ENCODE measurements around the gene CREG1. TPM values are rescaled to one million over a fixed set of nuclear protein-coding genes. Genes with fewer than 3 reads are reported as not detected.

CREG1 gene
- total and polyA plus RNA-seq, 2 of the 8 experiments (the other 6 are each of a cell fraction or from before 2014, with no cell fraction given): 29.8 to 30.1 TPM

DNA sequence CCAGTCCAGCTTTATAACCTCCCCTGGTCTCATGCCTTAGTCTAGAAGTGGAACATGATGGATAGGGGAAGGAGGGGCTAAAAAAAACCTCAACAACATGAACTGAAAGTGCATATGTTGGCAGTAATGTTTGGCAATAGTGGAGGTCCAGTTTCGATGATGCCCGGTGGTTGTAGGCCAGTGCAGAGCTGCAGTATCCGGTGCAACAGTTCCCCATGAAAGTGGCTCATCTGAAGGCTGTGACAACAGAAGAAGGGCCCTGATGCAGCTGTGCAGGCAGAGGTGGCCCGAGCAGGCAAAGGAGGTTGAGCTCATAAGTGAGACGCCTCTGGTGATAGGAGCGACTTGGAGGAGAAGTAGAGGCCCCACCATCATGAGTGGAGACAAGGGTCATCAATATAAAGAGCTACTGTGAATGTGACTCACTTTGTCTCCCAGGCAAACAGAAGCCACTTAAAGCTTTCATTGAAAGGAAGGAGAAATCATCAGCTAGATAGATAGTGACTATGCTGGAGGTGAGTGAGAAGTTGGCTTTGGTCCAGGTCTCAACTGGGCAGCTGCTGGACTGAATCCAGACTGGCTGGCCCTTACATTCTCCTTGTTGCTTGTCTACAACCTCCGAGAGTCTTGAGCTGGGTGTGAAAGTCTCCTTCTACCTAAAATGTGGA is 10.2 kb upstream of the CREG1 start:
- no peak for TF ChIP-seq SIRT6 (IDR thresholded peaks at IDR 0.05; ENCODE audit: low read length)
- TF ChIP-seq YY1 (IDR thresholded peaks at IDR 0.05; ENCODE audit: low read depth, low read length): no peak
- TF ChIP-seq NANOG (IDR thresholded peaks at IDR 0.05; ENCODE audit: insufficient read depth, low read depth, low read length, poor library complexity, severe bottlenecking): no peak
- TF ChIP-seq KDM4A (IDR thresholded peaks at IDR 0.05; ENCODE audit: low read depth, low read length, severe bottlenecking): no peak
- TF ChIP-seq CHD2 (IDR thresholded peaks at IDR 0.05; ENCODE audit: low read length): no peak
- no peak for TF ChIP-seq KDM5A (IDR thresholded peaks at IDR 0.05; ENCODE audit: low read length)
- no peak for TF ChIP-seq EZH2 (IDR thresholded peaks at IDR 0.05; ENCODE audit: low read depth, low read length, severe bottlenecking)
- Histone ChIP-seq H4K8ac (ENCODE audit: extremely low read depth, insufficient read depth, low read length) (no peak overlapping the region), H2BK15ac (ENCODE audit: low read length) (no peak overlapping the region), H2BK5ac (ENCODE audit: low read depth, low read length) (no peak overlapping the region), H3K23ac (ENCODE audit: insufficient read length) (no peak overlapping the region), H2AK5ac (ENCODE audit: low read depth, low read length) (no peak overlapping the region), H3K79me1 (ENCODE audit: low read depth, low read length) (no peaks in the 10 kb centered on the region), H4K91ac (replicated peaks; ENCODE audit: insufficient read length, low read length) (no peak overlapping the region), H3K23me2 (ENCODE audit: low read depth, low read length) (no peaks in the 10 kb centered on the region), H3K27ac (ENCODE audit: low read depth, low read length) (no peak overlapping the region), H3K18ac (ENCODE audit: extremely low read depth, low read length) (no peak overlapping the region; the same call in 1 of the 2 replicates), H2BK120ac (replicated peaks; ENCODE audit: low read depth, low read length) (no peak overlapping the region), H3K4me2 (ENCODE audit: insufficient read depth in 1 of 2, low read depth in 2 of 2, low read length in 2 of 2) (no peak overlapping the region), H3K56ac (replicated peaks; ENCODE audit: insufficient read length, low read depth, low read length) (no peak overlapping the region), H2AFZ (ENCODE audit: low read length) (no peak overlapping the region), H3K9ac (replicated peaks in 1 of 4; ENCODE audit: extremely low read depth in 1 of 4, low read depth in 3 of 4, low read length in 3 of 4) (no peak overlapping the region), H3K36me3 (ENCODE audit: control insufficient read depth in 2 of 4, insufficient read depth in 4 of 4, low read length in 3 of 4) (no peaks in the 10 kb centered on the region), H3K4me3 (ENCODE audit: extremely low read depth in 1 of 4, insufficient read depth in 2 of 4, low read depth in 3 of 4, low read length in 4 of 4) (no peak overlapping the region), H3K79me2 (ENCODE audit: control insufficient read depth in 1 of 2, insufficient read depth in 2 of 2, low read length in 2 of 2) (no peaks in the 10 kb centered on the region), H3K27me3 (replicated peaks in 1 of 4; ENCODE audit: control insufficient read depth in 3 of 4, extremely low read depth in 1 of 4, insufficient read depth in 3 of 4, low read length in 3 of 4) (no peaks in the 10 kb centered on the region), H2BK12ac (ENCODE audit: low read depth, low read length) (0 out of 2 replicates have a peak overlapping the region, but pooled peaks have one; percentile 10), H2BK20ac (ENCODE audit: low read length) (no peak overlapping the region; the same call in 1 of the 2 replicates), H4K20me1 (replicated peaks in 1 of 2; ENCODE audit: control insufficient read depth in 1 of 2, insufficient read depth in 2 of 2, low read length in 2 of 2) (no peaks in the 10 kb centered on the region), H4K5ac (ENCODE audit: insufficient read length, low read depth, low read length) (no peak overlapping the region), H3K4ac (replicated peaks; ENCODE audit: insufficient read length, low read depth, low read length) (no peak overlapping the region), H3K9me3 (ENCODE audit: insufficient read depth in 2 of 2, low read depth in 1 of 2, low read length in 1 of 2) (no peaks in the 10 kb centered on the region), H3K14ac (ENCODE audit: insufficient read length) (no peak overlapping the region), H3K4me1 (replicated peaks in 1 of 4; ENCODE audit: control insufficient read depth in 3 of 4, insufficient read depth in 4 of 4, low read length in 3 of 4) (no peaks in the 10 kb centered on the region)
- FAIRE-seq (no peak), DNase-seq (ENCODE audit: low read depth in 1 of 2, low spot score in 2 of 2) (no peak)
- ChIA-PET CTCF (ENCODE audit: partially characterized antibody) (interaction anchor here (1.0 to 5.4 kb wide), 10 partner anchors 7 to 124 kb away, joined by 3 to 38 read pairs (median 4); partner anchors contain the start of gene CREG1), POLR2A (ENCODE audit: partially characterized antibody) (interaction anchor here (0.8 to 4.9 kb wide), 2 partner anchors 11 to 78 kb away, joined by 3 to 32 read pairs; partner anchors contain the start of gene CREG1)
- WGBS, 2 experiments (ENCODE audit: extremely low coverage in 1 of 2, insufficient coverage in 1 of 2, insufficient read length in 1 of 2, insufficient replicate concordance in 2 of 2, low coverage in 1 of 2, low lambda C conversion rate in 2 of 2, missing lambda C conversion rate in 1 of 2): 90% methylated on average over 7 of the region's 7 CpGs; no CpG with 5 or more reads in 1 of the 2 experiments

All from H1 (cell line).